ENCODE results near the gene FOXF2. TPM values are rescaled to one million over a fixed set of nuclear protein-coding genes. Genes with fewer than 3 reads are reported as not detected.
A peak's percentile ranks its signal among the peaks of the same experiment; 100 is the strongest.

Gene FOXF2
- total and polyA plus RNA-seq, 4 donors: 8.3 to 22.9 (median 14.3) TPM

GRCh38 chr6:1395941-1396908 is 6.8 kb downstream of the FOXF2 start:
- H3K27ac ChIP-seq (ENCODE audit: low read depth in 1 of 2, low read length in 1 of 2): peak overlapping the region in 1 of 2 donors; percentile 52
- no peak overlapping the region for H3K4me3 ChIP-seq
- DNase-seq: peak in 1 of 3 donors; percentile 32
- H3K27me3 ChIP-seq (ENCODE audit: control insufficient read depth in 3 of 3, insufficient read depth in 3 of 3, low read length in 2 of 3): peaks cover 11 to 35% (median 19%) of the 10 kb centered on the region in 3 donors
- peaks cover 0 to 2% (median 0%) of the 10 kb centered on the region in 4 donors for H3K9me3 ChIP-seq (ENCODE audit: control insufficient read depth in 4 of 4, insufficient read depth in 3 of 4, low read length in 3 of 4)
- no peak for ATAC-seq (ENCODE audit: insufficient read depth, low FRiP score)
- peaks cover 0 to 36% (median 6%) of the 10 kb centered on the region in 5 donors for H3K4me1 ChIP-seq (ENCODE audit: control insufficient read depth in 5 of 5, insufficient read depth in 5 of 5, low read length in 5 of 5)
- peaks cover 0 to 36% (median 9%) of the 10 kb centered on the region in 4 donors for H3K36me3 ChIP-seq (ENCODE audit: control insufficient read depth in 4 of 4, insufficient read depth in 4 of 4, low read length in 4 of 4)
- TF ChIP-seq CTCF (IDR thresholded peaks at IDR 0.05; ENCODE audit: control extremely low read depth, extremely low read depth): no peak
- WGBS, 2 donors: 44 to 49% methylated on average over 15 of the region's 15 CpGs
- peak overlapping the region in 1 of 2 donors; percentile 73 for H3K9ac ChIP-seq (ENCODE audit: insufficient read depth in 1 of 2, low read length in 2 of 2)

- peak; percentile 75 for TF ChIP-seq CTCF (IDR thresholded peaks at IDR 0.05; ENCODE audit: control extremely low read depth, extremely low read depth)
- Histone ChIP-seq H3K27ac (ENCODE audit: low read depth in 1 of 2, low read length in 1 of 2) (no peak overlapping the region), H3K4me3 (no peak overlapping the region), H3K36me3 (ENCODE audit: control insufficient read depth in 4 of 4, insufficient read depth in 4 of 4, low read length in 4 of 4) (peaks cover 0 to 28% (median 9%) of the 10 kb centered on the region in 4 donors), H3K9me3 (ENCODE audit: control insufficient read depth in 4 of 4, insufficient read depth in 3 of 4, low read length in 3 of 4) (peaks cover 0 to 2% (median 0%) of the 10 kb centered on the region in 4 donors), H3K4me1 (ENCODE audit: control insufficient read depth in 5 of 5, insufficient read depth in 5 of 5, low read length in 5 of 5) (peaks cover 0 to 36% (median 6%) of the 10 kb centered on the region in 5 donors), H3K9ac (ENCODE audit: insufficient read depth in 1 of 2, low read length in 2 of 2) (peak overlapping the region in 1 of 2 donors; percentile 73), H3K27me3 (ENCODE audit: control insufficient read depth in 3 of 3, insufficient read depth in 3 of 3, low read length in 2 of 3) (peaks cover 11 to 27% (median 19%) of the 10 kb centered on the region in 3 donors)
- ATAC-seq (ENCODE audit: insufficient read depth, low FRiP score): no peak
- 29% methylated on average over 28 of the region's 28 CpGs for WGBS, 2 donors
- peak; percentile 94 to 98 (median 97) for DNase-seq
Measured at GRCh38 chr6:1396952-1397868, 7.8 kb downstream of the FOXF2 start.

GRCh38 chr6:1399085-1399780 is 9.9 kb downstream of the FOXF2 start:
- peaks cover 0 to 32% (median 6%) of the 10 kb centered on the region in 5 donors for H3K4me1 ChIP-seq (ENCODE audit: control insufficient read depth in 5 of 5, insufficient read depth in 5 of 5, low read length in 5 of 5)
- no peak overlapping the region for H3K9ac ChIP-seq (ENCODE audit: insufficient read depth in 1 of 2, low read length in 2 of 2)
- DNase-seq (no peak), ATAC-seq (ENCODE audit: insufficient read depth, low FRiP score) (no peak)
- TF ChIP-seq CTCF (IDR thresholded peaks at IDR 0.05; ENCODE audit: control extremely low read depth, extremely low read depth): no peak
- H3K36me3 ChIP-seq (ENCODE audit: control insufficient read depth in 4 of 4, insufficient read depth in 4 of 4, low read length in 4 of 4): peaks cover 0 to 26% (median 6%) of the 10 kb centered on the region in 4 donors
- peaks cover 0 to 24% (median 19%) of the 10 kb centered on the region in 3 donors for H3K27me3 ChIP-seq (ENCODE audit: control insufficient read depth in 3 of 3, insufficient read depth in 3 of 3, low read length in 2 of 3)
- H3K27ac ChIP-seq (ENCODE audit: low read depth in 1 of 2, low read length in 1 of 2): no peak overlapping the region
- peaks cover 0 to 3% (median 0%) of the 10 kb centered on the region in 4 donors for H3K9me3 ChIP-seq (ENCODE audit: control insufficient read depth in 4 of 4, insufficient read depth in 3 of 4, low read length in 3 of 4)
- WGBS, 2 donors: 50 to 51% methylated on average over 3 of the region's 3 CpGs
- H3K4me3 ChIP-seq: no peak overlapping the region

Data from lung (tissue), 12 donors.